BLaER1 treated with 17β-estradiol and CSF1 and Interleukin-3, amounts not matched to agents 10 nM and 100 nM (cell line): Measurements from ENCODE around the gene MRPL58.

Experiments
- H3K27ac ChIP-seq, 11 experiments: shearing (Covaris generic); formaldehyde crosslinking; 2 replicates each; pipeline ENCODE4 v1.8.1; 2022
- H3K27me3 ChIP-seq, 11 experiments: shearing (Covaris generic); formaldehyde crosslinking; 2 replicates each; pipeline ENCODE4 v1.8.1; 2022
- H3K36me3 ChIP-seq, 11 experiments: shearing (Covaris generic); formaldehyde crosslinking; 2 replicates each; pipeline ENCODE4 v1.8.1; 2022
- H3K4me1 ChIP-seq, 10 experiments: shearing (Covaris generic); formaldehyde crosslinking; 2 replicates each; pipeline ENCODE4 v1.8.1; 2022
- H3K4me2 ChIP-seq, 11 experiments: shearing (Covaris generic); formaldehyde crosslinking; 2 replicates each; pipeline ENCODE4 v1.8.1; 2022
- H3K4me3 ChIP-seq, 10 experiments: shearing (Covaris generic); formaldehyde crosslinking; 2 replicates each; pipeline ENCODE4 v1.8.1; 2022
- H3K9ac ChIP-seq, 11 experiments: shearing (Covaris generic); formaldehyde crosslinking; 2 replicates each; pipeline ENCODE4 v1.8.1; 2022
- H3K9me3 ChIP-seq, 11 experiments: shearing (Covaris generic); formaldehyde crosslinking; replicated peaks in 1 of 11; 2 replicates each; pipeline ENCODE4 v1.8.1; 2022
- H4K20me1 ChIP-seq, 11 experiments: shearing (Covaris generic); formaldehyde crosslinking; 2 replicates each; pipeline ENCODE4 v1.8.1; 2022
- Cebpa-rat ChIP-seq, 11 experiments: shearing (Covaris generic); IDR thresholded peaks; 2 replicates each; pipeline ENCODE4 v1.8.1; 2022

The MRPL58 gene

DNA sequence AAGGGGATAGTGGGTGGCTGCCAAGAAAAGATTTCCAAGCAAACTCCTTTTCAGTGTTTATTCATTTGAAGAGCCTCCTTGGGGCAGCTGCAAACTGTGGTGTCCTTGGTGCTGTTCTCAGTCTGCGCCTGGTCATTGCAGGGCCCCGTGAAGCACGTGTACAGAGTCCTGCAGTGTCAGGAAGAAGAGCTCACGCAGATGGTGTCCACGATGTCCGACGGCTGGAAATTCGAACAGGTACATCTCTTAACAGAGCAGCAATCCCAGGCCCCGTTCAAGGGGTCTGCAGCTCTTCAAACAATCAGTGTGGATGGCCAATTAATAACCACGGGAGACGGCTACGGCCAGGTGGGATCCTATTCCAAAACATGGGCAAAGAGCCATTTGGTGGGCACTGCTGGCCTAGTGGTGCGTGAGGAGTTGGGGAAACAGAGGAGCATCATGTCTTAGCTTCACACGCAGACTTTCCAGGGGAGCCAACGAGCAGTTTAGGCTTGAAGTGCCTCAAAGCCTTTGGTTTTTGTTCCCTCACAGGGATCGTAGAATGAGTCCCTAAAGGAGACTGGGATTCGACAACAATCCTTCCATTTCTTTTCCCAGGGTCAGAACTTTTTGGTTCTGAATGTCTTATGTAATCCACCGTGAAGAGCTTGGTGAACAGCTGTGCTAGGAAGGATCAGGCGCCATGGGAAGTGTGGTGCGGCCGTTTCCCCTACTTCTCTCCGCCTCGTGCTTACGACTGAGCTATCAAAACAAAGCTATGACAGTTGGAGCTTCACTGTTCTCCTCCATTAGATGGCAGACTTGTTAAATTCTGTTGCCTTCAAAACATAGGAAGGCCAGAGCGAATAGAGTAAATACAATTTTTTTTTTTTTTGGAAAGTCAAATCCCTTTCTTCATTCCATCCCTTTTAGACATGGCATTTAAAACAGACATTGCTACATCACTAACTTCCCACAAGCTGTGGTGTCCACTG, 47.2 kb downstream of the MRPL58 start:
- Histone ChIP-seq H3K27ac (peak overlapping the region in 9 of 11 experiments; percentile 21 to 57 (median 36); a peak in 16 of 22 replicates), H3K27me3 (no peaks in the 10 kb centered on the region), H3K4me3 (no peak overlapping the region), H3K4me1 (peaks cover 8 to 17% (median 10%) of the 10 kb centered on the region in 10 experiments), H3K9ac (peak overlapping the region in 9 of 11 experiments; percentile 24 to 55 (median 34); a peak in 11 of 22 replicates), H3K9me3 (no peaks in the 10 kb centered on the region), H3K36me3 (peaks cover 66 to 93% (median 82%) of the 10 kb centered on the region in 11 experiments), H4K20me1 (no peaks in the 10 kb centered on the region; a peak in 2 of 22 replicates), H3K4me2 (peak overlapping the region in 10 of 11 experiments; percentile 6 to 65 (median 34); a peak in 15 of 22 replicates)
- no peak for TF ChIP-seq Cebpa-rat (IDR thresholded peaks at IDR 0.05)

GRCh38 chr17:75060434-75061054, 48.1 kb downstream of the MRPL58 start:
- H3K27ac ChIP-seq, result peak overlapping the region in 1 of 11 experiments; percentile 14; a peak in 2 of 22 replicates
- H3K36me3 ChIP-seq, result peaks cover 66 to 89% (median 80%) of the 10 kb centered on the region in 11 experiments
- no peak for TF ChIP-seq Cebpa-rat (IDR thresholded peaks at IDR 0.05)
- H3K27me3 ChIP-seq, result no peaks in the 10 kb centered on the region
- peak overlapping the region in 3 of 11 experiments; percentile 24 to 31 (median 25); a peak in 3 of 22 replicates for H3K9ac ChIP-seq
- H3K4me2 ChIP-seq, result peak overlapping the region in 2 of 11 experiments; percentile 43 to 65; a peak in 1 of 22 replicates
- peaks cover 13 to 26% (median 17%) of the 10 kb centered on the region in 10 experiments for H3K4me1 ChIP-seq
- no peaks in the 10 kb centered on the region for H3K9me3 ChIP-seq
- H4K20me1 ChIP-seq, result no peaks in the 10 kb centered on the region; a peak in 2 of 22 replicates
- no peak overlapping the region for H3K4me3 ChIP-seq

GRCh38 chr17:75061055-75061438, 48.6 kb downstream of the MRPL58 start:
- H4K20me1 ChIP-seq, result no peaks in the 10 kb centered on the region; a peak in 2 of 22 replicates
- no peak overlapping the region for H3K4me3 ChIP-seq
- TF ChIP-seq Cebpa-rat (IDR thresholded peaks at IDR 0.05), result no peak
- peak overlapping the region in 3 of 11 experiments; percentile 24 to 26 (median 25); a peak in 4 of 22 replicates for H3K9ac ChIP-seq
- H3K4me2 ChIP-seq, result no peak overlapping the region
- no peaks in the 10 kb centered on the region for H3K9me3 ChIP-seq
- H3K4me1 ChIP-seq, result peaks cover 18 to 31% (median 22%) of the 10 kb centered on the region in 10 experiments
- peaks cover 61 to 85% (median 75%) of the 10 kb centered on the region in 11 experiments for H3K36me3 ChIP-seq
- no peaks in the 10 kb centered on the region for H3K27me3 ChIP-seq
- no peak overlapping the region for H3K27ac ChIP-seq

DNA sequence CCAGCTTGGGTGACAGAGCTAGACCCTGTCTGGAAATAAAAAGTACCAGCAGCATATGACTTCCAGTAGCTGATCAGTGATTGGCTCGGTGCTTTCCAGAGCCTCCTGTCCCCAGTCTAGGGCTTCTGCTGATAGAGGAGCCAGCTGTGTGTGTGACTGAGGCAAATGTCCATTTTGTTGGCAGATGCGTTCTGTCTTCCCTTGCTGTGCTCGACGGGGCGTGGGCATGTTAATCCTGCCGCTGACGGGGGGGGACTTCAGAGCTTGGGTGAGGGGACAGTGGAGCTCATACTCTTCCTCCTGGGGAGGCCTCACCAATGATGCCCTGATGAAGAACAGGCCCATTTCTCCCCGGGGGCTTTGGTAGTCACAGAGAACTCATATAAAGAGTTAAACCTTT, 49.1 kb downstream of the MRPL58 start:
- H3K36me3 ChIP-seq, result peaks cover 56 to 79% (median 71%) of the 10 kb centered on the region in 11 experiments
- H3K27ac ChIP-seq, result no peak overlapping the region
- H3K4me2 ChIP-seq, result no peak overlapping the region
- TF ChIP-seq Cebpa-rat (IDR thresholded peaks at IDR 0.05), result no peak
- H3K9ac ChIP-seq, result peak overlapping the region in 3 of 11 experiments; percentile 25 to 44 (median 26); a peak in 5 of 22 replicates
- H3K4me3 ChIP-seq, result no peak overlapping the region
- no peaks in the 10 kb centered on the region; a peak in 2 of 22 replicates for H4K20me1 ChIP-seq
- H3K4me1 ChIP-seq, result peaks cover 23 to 37% (median 28%) of the 10 kb centered on the region in 10 experiments
- H3K9me3 ChIP-seq, result no peaks in the 10 kb centered on the region
- H3K27me3 ChIP-seq, result no peaks in the 10 kb centered on the region

DNA sequence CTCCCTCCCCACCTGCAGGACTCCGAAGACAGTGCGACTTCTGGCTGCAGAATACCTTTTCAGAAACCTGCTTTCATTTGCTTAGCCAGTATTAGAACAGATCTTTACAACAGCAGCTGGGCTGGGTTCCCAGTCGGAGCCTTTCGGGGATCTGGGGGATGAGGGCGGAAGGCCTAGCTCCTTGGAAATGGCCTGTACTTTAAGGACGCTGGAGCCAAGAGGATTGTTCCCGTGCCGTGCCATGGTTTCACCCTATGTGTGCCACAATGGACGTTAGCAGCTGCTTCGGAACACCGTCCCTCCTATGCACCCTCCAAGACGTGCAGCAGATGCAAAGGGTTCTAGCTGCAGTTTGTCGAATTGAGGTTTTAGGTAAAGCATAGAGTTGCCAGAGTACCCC, 50.7 kb downstream of the MRPL58 start:
- Histone ChIP-seq H3K36me3 (peaks cover 51 to 64% (median 56%) of the 10 kb centered on the region in 11 experiments), H3K4me2 (no peak overlapping the region), H3K4me1 (peaks cover 34 to 53% (median 42%) of the 10 kb centered on the region in 10 experiments), H3K9me3 (no peaks in the 10 kb centered on the region), H3K4me3 (no peak overlapping the region), H3K9ac (no peak overlapping the region), H4K20me1 (no peaks in the 10 kb centered on the region; a peak in 2 of 22 replicates), H3K27me3 (no peaks in the 10 kb centered on the region), H3K27ac (no peak overlapping the region)
- no peak for TF ChIP-seq Cebpa-rat (IDR thresholded peaks at IDR 0.05)

DNA sequence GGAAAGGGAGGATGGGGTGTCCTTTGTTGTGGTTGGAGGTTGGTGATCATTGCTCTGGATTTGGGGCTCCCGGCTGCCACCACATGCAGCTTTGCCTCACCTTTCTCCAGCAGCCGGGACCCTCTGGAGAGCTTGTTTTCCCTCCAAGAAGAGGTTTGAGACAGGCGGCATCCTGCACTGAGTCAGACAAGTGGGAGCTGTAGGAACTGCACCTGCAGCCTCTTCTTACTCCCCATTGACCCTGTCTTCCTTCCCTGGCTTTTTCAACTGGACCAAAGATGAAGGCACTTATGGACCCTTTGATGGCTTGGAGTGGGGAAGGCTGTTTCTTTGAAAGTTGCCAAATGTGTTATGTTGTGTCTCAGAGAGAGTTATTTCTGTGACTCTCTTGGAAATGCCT, 51.2 kb downstream of the MRPL58 start:
- Histone ChIP-seq H3K36me3 (peaks cover 50 to 60% (median 56%) of the 10 kb centered on the region in 11 experiments), H3K27me3 (no peaks in the 10 kb centered on the region), H3K4me2 (no peak overlapping the region), H3K27ac (no peak overlapping the region), H4K20me1 (no peaks in the 10 kb centered on the region; a peak in 2 of 22 replicates), H3K4me1 (peaks cover 34 to 53% (median 42%) of the 10 kb centered on the region in 10 experiments), H3K4me3 (no peak overlapping the region), H3K9me3 (no peaks in the 10 kb centered on the region), H3K9ac (no peak overlapping the region)
- TF ChIP-seq Cebpa-rat (IDR thresholded peaks at IDR 0.05), result no peak

DNA sequence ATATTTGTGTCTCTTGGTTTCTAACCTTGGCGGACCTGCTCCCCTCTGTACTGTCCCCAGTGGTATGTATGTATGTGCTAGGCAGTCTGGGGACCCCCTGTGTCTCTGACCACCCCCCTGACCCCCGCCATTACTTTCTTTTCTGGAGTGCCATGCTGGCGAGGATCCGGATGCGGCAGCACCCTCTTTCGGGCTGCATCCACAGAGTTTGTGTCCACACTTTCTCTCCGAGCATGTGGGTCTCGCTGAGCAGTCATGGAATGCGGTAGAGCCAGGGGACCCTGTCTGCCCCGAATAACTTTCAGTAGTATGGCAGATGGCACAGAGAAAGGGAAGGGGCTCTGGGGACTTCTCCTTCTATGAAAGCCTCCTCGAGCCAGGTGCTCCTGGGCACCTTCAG, 51.6 kb downstream of the MRPL58 start:
- H3K9me3 ChIP-seq, result no peaks in the 10 kb centered on the region
- H3K4me3 ChIP-seq, result no peak overlapping the region
- H3K36me3 ChIP-seq, result peaks cover 50 to 60% (median 56%) of the 10 kb centered on the region in 11 experiments
- H3K4me2 ChIP-seq, result no peak overlapping the region
- TF ChIP-seq Cebpa-rat (IDR thresholded peaks at IDR 0.05), result no peak
- no peak overlapping the region for H3K27ac ChIP-seq
- no peaks in the 10 kb centered on the region; a peak in 2 of 22 replicates for H4K20me1 ChIP-seq
- H3K27me3 ChIP-seq, result no peaks in the 10 kb centered on the region
- H3K9ac ChIP-seq, result no peak overlapping the region
- H3K4me1 ChIP-seq, result peaks cover 34 to 53% (median 42%) of the 10 kb centered on the region in 10 experiments

GRCh38 chr17:75064460-75064859, 52.0 kb downstream of the MRPL58 start:
- H3K27me3 ChIP-seq, result no peaks in the 10 kb centered on the region
- H3K36me3 ChIP-seq, result peaks cover 49 to 58% (median 53%) of the 10 kb centered on the region in 11 experiments
- no peak for TF ChIP-seq Cebpa-rat (IDR thresholded peaks at IDR 0.05)
- H3K9me3 ChIP-seq, result no peaks in the 10 kb centered on the region
- H3K27ac ChIP-seq, result 0 out of 22 replicates have a peak overlapping the region, but pooled peaks of 1 of the 11 experiments have one; percentile 52
- H3K4me2 ChIP-seq, result peak overlapping the region in 3 of 11 experiments; percentile 76 to 85 (median 79); a peak in 5 of 22 replicates
- peaks cover 30 to 50% (median 39%) of the 10 kb centered on the region in 10 experiments for H3K4me1 ChIP-seq
- H4K20me1 ChIP-seq, result no peaks in the 10 kb centered on the region; a peak in 1 of 22 replicates
- H3K4me3 ChIP-seq, result no peak overlapping the region
- 0 out of 22 replicates have a peak overlapping the region, but pooled peaks of 1 of the 11 experiments have one; percentile 51 for H3K9ac ChIP-seq
